Measurements from ENCODE around the gene MATK.
A peak's percentile ranks its signal among the peaks of the same experiment; 100 is the strongest.
"Not testable (repeated sequence)": the region's sequence is repeated elsewhere in the genome, so short reads cannot be mapped to it uniquely, and the experiment has no call there.

The MATK gene

DNA sequence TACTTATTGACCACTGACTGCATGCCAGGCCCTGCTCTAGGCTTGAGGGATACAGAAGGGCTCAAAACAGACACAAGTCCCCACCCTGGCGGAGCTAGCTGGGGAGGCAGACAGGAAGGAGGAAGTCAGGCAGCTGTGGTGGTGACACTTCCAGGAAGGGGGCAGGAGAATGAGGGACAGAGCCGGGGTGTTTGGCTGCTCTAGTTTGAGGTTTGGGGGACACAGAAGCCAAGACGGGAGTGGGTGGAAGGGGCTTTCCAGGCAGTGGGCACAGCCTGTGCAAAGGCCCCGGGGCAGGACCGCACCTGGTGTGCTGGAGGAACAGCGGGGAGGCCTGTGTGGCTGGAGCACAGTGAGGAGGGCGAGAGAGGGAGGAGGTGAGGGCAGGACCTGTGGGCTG, 19.7 kb downstream of the MATK start:
- TF ChIP-seq POLR2AphosphoS5 (IDR thresholded peaks at IDR 0.05; ENCODE audit: low read depth, low read length) (no peak), POLR2A (IDR thresholded peaks at IDR 0.05; ENCODE audit: low read depth, low read length) (no peak)
- FAIRE-seq: no peak

DNA sequence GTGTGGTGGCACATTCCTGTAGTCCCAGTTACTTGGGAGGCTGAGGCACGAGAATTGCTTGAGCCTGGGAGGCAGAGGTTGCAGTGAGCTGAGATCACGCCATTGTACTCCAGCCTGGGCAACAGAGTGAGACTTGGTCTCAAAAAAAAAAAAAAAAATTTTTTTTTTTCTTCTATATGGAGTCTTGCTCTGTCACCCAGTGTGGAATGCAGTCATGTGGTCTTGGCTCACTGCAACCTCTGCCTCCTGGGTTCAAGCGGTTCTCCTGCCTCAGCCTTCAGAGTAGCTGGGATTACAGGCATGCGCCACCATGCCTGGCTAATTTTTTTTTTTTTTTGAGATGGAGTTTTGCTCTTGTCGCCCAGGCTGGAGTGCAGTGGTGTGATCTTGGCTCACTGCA, 20.4 kb downstream of the MATK start:
- DNase-seq (ENCODE audit: insufficient read length); FAIRE-seq: not testable (repeated sequence)

More for the DNA sequence above, 19.7 kb downstream of the MATK start:
- DNase-seq (ENCODE audit: insufficient read length): no peak

- FAIRE-seq (no peak), DNase-seq (ENCODE audit: insufficient read length) (no peak)
- TF ChIP-seq TAF1 (IDR thresholded peaks at IDR 0.05; ENCODE audit: borderline replicate concordance, low read depth, low read length) (no peak), POLR2A (IDR thresholded peaks at IDR 0.05; ENCODE audit: low read depth, low read length) (no peak), POLR2AphosphoS5 (IDR thresholded peaks at IDR 0.05; ENCODE audit: low read depth, low read length) (no peak)
These were observed 21.1 kb downstream of the MATK start for GRCh38 chr19:3765121-3765520.

GRCh38 chr19:3762501-3763459, 23.4 kb downstream of the MATK start, which contains the start of gene MRPL54:
TSS of gene MRPL54 (plus strand) at chr19:3762682. CDS start at chr19:3762701, 19 bp downstream.
- TF ChIP-seq TAF1 (IDR thresholded peaks at IDR 0.05; ENCODE audit: borderline replicate concordance, low read depth, low read length) (0 out of 2 replicates have a peak, but pooled peaks have one; percentile 12), POLR2AphosphoS5 (IDR thresholded peaks at IDR 0.05; ENCODE audit: low read depth, low read length) (peak; percentile 90), POLR2A (IDR thresholded peaks at IDR 0.05; ENCODE audit: low read depth, low read length) (peak; percentile 91)
- DNase-seq (ENCODE audit: insufficient read length) (peak; percentile 96), FAIRE-seq (peak; percentile 99)

GRCh38 chr19:3762130-3762473, 24.1 kb downstream of the MATK start:
- no peak for FAIRE-seq
- no peak for DNase-seq (ENCODE audit: insufficient read length)
- TF ChIP-seq POLR2AphosphoS5 (IDR thresholded peaks at IDR 0.05; ENCODE audit: low read depth, low read length) (no peak), TAF1 (IDR thresholded peaks at IDR 0.05; ENCODE audit: borderline replicate concordance, low read depth, low read length) (no peak), POLR2A (IDR thresholded peaks at IDR 0.05; ENCODE audit: low read depth, low read length) (no peak)

DNA sequence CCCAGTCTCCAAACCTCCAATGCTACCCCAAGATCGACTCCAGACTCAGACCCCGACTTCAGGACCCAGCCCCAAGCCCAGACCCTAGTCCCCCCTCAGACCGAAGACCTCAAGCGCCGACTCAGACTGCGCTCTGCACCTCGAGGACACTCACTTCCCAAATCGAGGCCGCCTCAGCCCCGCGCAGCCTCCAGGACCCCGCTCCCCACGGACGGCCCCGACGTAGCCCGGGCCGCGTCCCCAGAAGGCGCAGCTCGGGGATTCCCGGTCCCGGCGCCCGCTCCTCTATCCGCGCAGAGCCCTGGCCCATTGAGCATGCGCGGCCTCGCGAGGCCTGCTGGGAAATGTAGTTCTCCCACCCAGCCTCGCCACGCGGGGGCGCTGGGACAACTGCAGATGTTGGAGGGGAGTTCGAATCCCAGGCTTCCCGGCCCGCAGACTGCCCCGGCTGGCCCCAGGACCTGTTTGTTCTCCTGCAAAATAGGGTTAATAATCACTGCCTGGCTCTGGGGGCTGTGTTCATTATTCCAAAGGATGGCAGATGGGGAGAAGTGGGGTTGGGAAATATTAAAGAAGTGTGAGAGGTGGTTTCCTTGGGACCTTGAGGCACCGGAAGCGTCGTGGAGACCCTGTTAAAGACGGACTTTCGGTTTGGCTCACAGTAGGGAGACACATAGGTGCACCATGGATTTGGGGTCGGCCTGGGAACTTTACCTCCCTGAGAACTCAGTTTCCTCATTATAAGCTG, 24.6 kb downstream of the MATK start, which contains the start of gene APBA3:
Gene APBA3 (minus strand): TSS at position 311 of the 748 bp plus-strand sequence. CDS start 1,428 bp downstream, outside the sequence.
- FAIRE-seq (peak; percentile 91), DNase-seq (ENCODE audit: insufficient read length) (peak; percentile 94)
- TF ChIP-seq POLR2AphosphoS5 (IDR thresholded peaks at IDR 0.05; ENCODE audit: low read depth, low read length): peak; percentile 54; the same call in 1 of the 2 replicates
- TF ChIP-seq POLR2A (IDR thresholded peaks at IDR 0.05; ENCODE audit: low read depth, low read length): peak; percentile 79
- TF ChIP-seq TAF1 (IDR thresholded peaks at IDR 0.05; ENCODE audit: borderline replicate concordance, low read depth, low read length): no peak

DNA sequence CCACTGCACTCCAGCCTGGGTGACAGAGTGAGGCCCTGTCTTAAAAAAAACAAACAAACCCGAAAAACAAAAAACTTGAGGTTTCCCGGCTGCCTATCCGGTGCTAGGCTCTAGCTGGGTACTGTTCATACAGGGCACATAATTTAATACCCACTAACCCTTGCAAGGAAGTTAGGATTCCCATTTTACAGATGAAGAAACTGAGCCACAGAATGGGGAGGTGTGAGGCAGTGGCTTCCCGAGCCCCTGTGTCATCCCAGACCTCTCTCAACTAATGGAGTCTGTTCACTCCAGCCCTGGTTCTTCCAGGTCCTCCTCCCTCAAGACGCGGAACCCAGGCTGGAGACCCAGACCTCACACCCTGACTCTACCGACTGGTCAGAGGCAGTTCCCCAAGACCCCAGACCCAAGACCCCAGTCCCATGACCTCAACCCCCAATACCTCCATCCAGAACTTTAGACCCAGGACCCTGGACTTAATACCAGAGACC, 25.3 kb downstream of the MATK start:
- no peak for TF ChIP-seq POLR2AphosphoS5 (IDR thresholded peaks at IDR 0.05; ENCODE audit: low read depth, low read length)
- FAIRE-seq: peak; percentile 5
- DNase-seq (ENCODE audit: insufficient read length): no peak

DNA sequence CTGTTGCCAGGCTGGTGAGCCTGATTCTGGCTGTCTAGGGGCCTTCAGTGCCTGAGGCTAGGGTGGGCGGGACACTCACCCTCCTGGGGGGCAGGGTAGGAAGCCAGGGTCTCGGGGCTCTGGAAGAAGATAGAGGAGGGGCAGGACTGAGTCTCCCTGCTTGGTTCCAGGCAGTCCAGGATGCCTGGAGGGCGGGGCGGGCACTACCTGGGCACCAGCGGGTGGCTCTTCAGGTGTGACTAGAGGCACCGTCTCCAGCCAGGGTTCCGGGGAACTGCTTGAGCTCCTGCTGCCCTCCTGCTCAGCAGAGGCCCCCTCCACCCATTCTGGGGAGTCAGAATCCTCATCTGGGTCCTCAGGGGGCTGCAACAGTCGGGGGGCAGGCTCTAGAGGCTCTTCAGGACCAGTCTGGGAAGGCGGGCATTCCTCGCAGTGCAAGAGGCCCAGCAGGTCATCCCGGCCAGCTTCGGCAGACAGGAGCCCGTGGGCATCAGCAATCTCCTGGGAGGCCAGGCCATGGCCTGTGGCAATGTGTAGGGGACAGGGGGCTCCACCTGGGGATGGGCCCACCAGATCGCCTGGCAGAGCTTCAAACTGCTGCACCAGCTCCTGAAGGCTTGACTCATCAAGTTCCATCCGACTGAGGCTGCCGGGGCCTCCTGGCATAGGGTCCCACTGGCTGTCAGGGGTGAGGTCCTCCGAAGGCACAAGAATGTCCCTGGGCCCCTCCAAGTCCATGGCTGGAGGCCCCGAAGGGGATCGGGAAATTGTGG, 26.5 kb downstream of the MATK start:
- FAIRE-seq (no peak), DNase-seq (ENCODE audit: insufficient read length) (no peak)
- no peak for TF ChIP-seq POLR2A (IDR thresholded peaks at IDR 0.05; ENCODE audit: low read depth, low read length)
- TF ChIP-seq POLR2AphosphoS5 (IDR thresholded peaks at IDR 0.05; ENCODE audit: low read depth, low read length): no peak
- TF ChIP-seq TAF1 (IDR thresholded peaks at IDR 0.05; ENCODE audit: borderline replicate concordance, low read depth, low read length): no peak

GRCh38 chr19:3758297-3758696, 27.9 kb downstream of the MATK start:
- not testable (repeated sequence) for FAIRE-seq; DNase-seq (ENCODE audit: insufficient read length)

- not testable (repeated sequence) for FAIRE-seq; DNase-seq (ENCODE audit: insufficient read length)
These were observed 28.5 kb downstream of the MATK start for GRCh38 chr19:3757705-3758104.

GRCh38 chr19:3753631-3754410, 32.4 kb downstream of the MATK start:
- no peak for FAIRE-seq
- DNase-seq (ENCODE audit: insufficient read length): no peak
- TF ChIP-seq POLR2AphosphoS5 (IDR thresholded peaks at IDR 0.05; ENCODE audit: low read depth, low read length): no peak
- no peak for TF ChIP-seq POLR2A (IDR thresholded peaks at IDR 0.05; ENCODE audit: low read depth, low read length)
- no peak for TF ChIP-seq TAF1 (IDR thresholded peaks at IDR 0.05; ENCODE audit: borderline replicate concordance, low read depth, low read length)

All from GM12892 (cell line).